ENCODE data around the gene FAM153A.
"Not testable (repeated sequence)": the region's sequence is repeated elsewhere in the genome, so short reads cannot be mapped to it uniquely, and the experiment has no call there.

DNA sequence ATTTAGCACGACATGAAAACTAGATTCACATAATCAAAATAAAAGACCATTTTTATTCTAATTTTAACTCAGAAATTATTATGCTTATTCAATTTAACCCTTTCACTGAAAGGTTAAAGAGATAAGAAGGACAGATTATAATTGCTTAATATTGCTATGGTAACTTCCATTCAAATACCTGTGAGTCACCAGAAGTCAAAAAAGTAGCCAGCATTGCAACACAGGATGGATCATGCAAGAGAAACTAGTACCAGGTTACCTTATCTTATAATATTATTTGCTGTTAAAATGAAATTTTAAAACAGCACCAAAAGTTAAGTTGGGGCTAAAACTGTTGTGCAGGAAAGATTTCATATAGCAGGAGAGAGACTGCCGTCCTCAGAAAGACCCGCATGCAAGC is 11.5 kb downstream of the FAM153A start:
- not testable (repeated sequence) for TF ChIP-seq CTCF (conservative IDR thresholded peaks at IDR 0.05; ENCODE audit: low read length); EZH2phosphoT487 (IDR thresholded peaks at IDR 0.05; ENCODE audit: borderline replicate concordance)
